CD14-positive monocyte (primary cell): ENCODE data around the gene EMD. TPM values are rescaled to one million over a fixed set of nuclear protein-coding genes. Genes with fewer than 3 reads are reported as not detected.

Source experiments
- DNase-seq, 3 donors: peaks; one replicate each; pipeline ENCODE4 v3.0.0-alpha.2; 2011 to 2022
- H2AFZ ChIP-seq: 2 replicates; pipeline ENCODE4 v1.6.0; 2012; ENCODE audit warnings: mild to moderate bottlenecking, low read depth, low read length, inconsistent platforms; ENCODE audit not compliant: insufficient read depth, poor library complexity, severe bottlenecking
- H3K27ac ChIP-seq, 2 donors: 1 replicate in 1 of 2; 2 replicates in 1 of 2; pipeline ENCODE4 v1.5.1; 2012 to 2013; ENCODE audit warnings: low read length in 2 of 2, control low read depth in 1 of 2, inconsistent platforms in 1 of 2, low read depth in 1 of 2, mild to moderate bottlenecking in 1 of 2
- H3K27me3 ChIP-seq, 2 donors: one replicate each; pipeline versions ENCODE4 v1.6.0 to v1.6.1; 2011 to 2013; ENCODE audit warnings: low read length in 2 of 2; ENCODE audit not compliant: control insufficient read depth in 2 of 2, insufficient read depth in 2 of 2
- H3K36me3 ChIP-seq, 2 donors: replicated peaks in 1 of 2; 1 replicate in 1 of 2; 2 replicates in 1 of 2; pipeline versions ENCODE4 v1.5.1 to v1.6.1; 2012 to 2013; ENCODE audit warnings: low read length in 2 of 2, control low read depth in 1 of 2, inconsistent platforms in 1 of 2, mild to moderate bottlenecking in 1 of 2; ENCODE audit not compliant: insufficient read depth in 2 of 2, control insufficient read depth in 1 of 2
- H3K4me1 ChIP-seq, 2 donors: 1 replicate in 1 of 2; 2 replicates in 1 of 2; pipeline versions ENCODE4 v1.5.1 to v1.6.1; 2012 to 2013; ENCODE audit warnings: low read length in 2 of 2, control low read depth in 1 of 2, inconsistent platforms in 1 of 2, mild to moderate bottlenecking in 1 of 2, moderate library complexity in 1 of 2; ENCODE audit not compliant: insufficient read depth in 2 of 2, control insufficient read depth in 1 of 2
- H3K4me2 ChIP-seq: replicated peaks from 2 replicates; pipeline ENCODE3; 2012; ENCODE audit warnings: low read length, moderate library complexity, mild to moderate bottlenecking; ENCODE audit not compliant: poor library complexity, severe bottlenecking; ENCODE audit errors: extremely low read depth
- H3K4me3 ChIP-seq, 3 experiments: fragments of 200-600 bp in 1 of 3; sonication (generic) in 1 of 3; replicated peaks in 1 of 3; 1 replicate in 2 of 3; 2 replicates in 1 of 3; pipeline ENCODE4 v1.5.1; 2011 to 2013; ENCODE audit warnings: low read length in 3 of 3, mild to moderate bottlenecking in 3 of 3, control low read depth in 2 of 3, low read depth in 2 of 3, inconsistent platforms in 1 of 3, moderate library complexity in 1 of 3
- H3K79me2 ChIP-seq: 2 replicates; pipeline ENCODE4 v1.6.0; 2012; ENCODE audit warnings: mild to moderate bottlenecking, control low read depth, inconsistent platforms, low read length, moderate library complexity; ENCODE audit not compliant: insufficient read depth
- H3K9ac ChIP-seq: 2 replicates; pipeline ENCODE4 v1.6.0; 2017; ENCODE audit warnings: low read length, mild to moderate bottlenecking; ENCODE audit not compliant: insufficient read depth, poor library complexity, severe bottlenecking
- H3K9me3 ChIP-seq, 2 donors: replicated peaks in 1 of 2; 1 replicate in 1 of 2; 2 replicates in 1 of 2; pipeline versions ENCODE4 v1.5.1 to v1.6.1; 2012 to 2013; ENCODE audit warnings: low read length in 2 of 2, control low read depth in 1 of 2; ENCODE audit not compliant: control insufficient read depth in 1 of 2, insufficient read depth in 1 of 2
- H4K20me1 ChIP-seq: 2 replicates; pipeline ENCODE4 v1.6.0; 2012; ENCODE audit warnings: mild to moderate bottlenecking, low read length, control low read depth, moderate library complexity; ENCODE audit not compliant: insufficient read depth
- H3K27ac Mint-ChIP-seq, 7 donors: one replicate each; pipeline ENCODE4 v1.8.0; 2020; ENCODE audit warnings: mild to moderate bottlenecking in 7 of 7, mixed read lengths in 7 of 7, moderate library complexity in 6 of 7, inconsistent platforms in 2 of 7
- H3K27me3 Mint-ChIP-seq, 3 donors: one replicate each; pipeline ENCODE4 v1.8.0; 2021 to 2022; ENCODE audit warnings: low read depth in 3 of 3, mild to moderate bottlenecking in 3 of 3, mixed read lengths in 3 of 3, moderate library complexity in 3 of 3, inconsistent platforms in 1 of 3
- H3K36me3 Mint-ChIP-seq, 2 donors: one replicate each; pipeline ENCODE4 v1.8.0; 2020; ENCODE audit warnings: mixed read lengths in 2 of 2, inconsistent platforms in 1 of 2, mild to moderate bottlenecking in 1 of 2
- H3K4me1 Mint-ChIP-seq: one replicate; pipeline ENCODE4 v1.8.0; 2020; ENCODE audit warnings: mild to moderate bottlenecking, mixed read lengths
- H3K4me3 Mint-ChIP-seq, 2 donors: one replicate each; pipeline ENCODE4 v1.8.0; 2020; ENCODE audit warnings: mild to moderate bottlenecking in 2 of 2, mixed read lengths in 2 of 2, moderate library complexity in 1 of 2
- H3K9me3 Mint-ChIP-seq, 7 donors: one replicate each; pipeline ENCODE4 v1.8.0; 2020 to 2022; ENCODE audit warnings: mixed read lengths in 7 of 7, mild to moderate bottlenecking in 6 of 7, moderate library complexity in 6 of 7, inconsistent platforms in 2 of 7
- CTCF ChIP-seq: fragments of 200-600 bp; IDR thresholded peaks from one replicate; pipeline ENCODE4 v1.8.0; 2022; ENCODE audit warnings: antibody characterized with exemption, mild to moderate bottlenecking
- WGBS: methylation state at CpG from one replicate; pipeline ENCODE4 v1.1.5; 2013; ENCODE audit warnings: missing lambda C conversion rate; ENCODE audit not compliant: insufficient coverage; 5-methylcytosine and 5-hydroxymethylcytosine counted together
- intact Hi-C, 2 donors: fragments of 100-400 bp; cut with micrococcal nuclease; formaldehyde crosslinking; loops; one replicate each; pipeline versions ENCODE4 v1.15.0 to v1.15.1; 2023
- polyA plus RNA-seq, 3 donors: library from polyadenylated mRNA; depleted of rRNA in 1 of 3; unstranded in 2 of 3; stranded (reverse) in 1 of 3; fragments of 300-500 nt in 2 of 3; fragments of >200 nt in 1 of 3; fragmentation: Illumina TruSeq in 2 of 3; gene quantifications; 1 replicate in 2 of 3; 2 replicates in 1 of 3; pipeline ENCODE4 v1.2.3, GENCODE V29; 2012 to 2021

Gene EMD
- polyA plus RNA-seq, 3 donors, result 14.0 to 126 (median 17.6) TPM

GRCh38 chrX:154408659-154409221 lies 29.6 kb downstream of the EMD start:
- H3K36me3 Mint-ChIP-seq, result peaks cover 9 to 18% of the 10 kb centered on the region in 2 donors
- H3K4me2 ChIP-seq, result peak overlapping the region; percentile 82
- H2AFZ ChIP-seq, result peak overlapping the region; percentile 44
- peaks cover 39 to 42% of the 10 kb centered on the region in 2 donors for H3K4me1 ChIP-seq
- H3K79me2 ChIP-seq, result peaks cover 48% of the 10 kb centered on the region
- peak overlapping the region; percentile 50 to 80 (median 73) for H3K4me3 ChIP-seq
- peaks cover 13 to 14% of the 10 kb centered on the region in 2 donors for H3K36me3 ChIP-seq
- DNase-seq, result peak in 1 of 3 donors; percentile 11
- intact Hi-C loops, result loop anchor here in 1 of 2 donors (5.0 kb wide), 1 partner anchor 109 kb away; the partner anchor contains the start of gene FAM3A
- H3K4me1 Mint-ChIP-seq, result peaks cover 21% of the 10 kb centered on the region
- peak overlapping the region; percentile 95 for H3K27ac ChIP-seq
- H3K9me3 Mint-ChIP-seq, result peaks cover 0 to 12% (median 2%) of the 10 kb centered on the region in 7 donors
- peak overlapping the region; percentile 78 for H3K9ac ChIP-seq
- TF ChIP-seq CTCF, result no peak
- H4K20me1 ChIP-seq, result peaks cover 16% of the 10 kb centered on the region
- H3K4me3 Mint-ChIP-seq, result peak overlapping the region; percentile 86 to 97
- WGBS, result no CpG with 5 or more reads among the region's 10 CpGs
- no peaks in the 10 kb centered on the region for H3K27me3 ChIP-seq
- peaks cover 0 to 8% (median 6%) of the 10 kb centered on the region in 3 donors for H3K27me3 Mint-ChIP-seq
- no peaks in the 10 kb centered on the region for H3K9me3 ChIP-seq
- H3K27ac Mint-ChIP-seq, result peak overlapping the region; percentile 91 to 98 (median 97)

GRCh38 chrX:154409222-154409871 lies 30.3 kb downstream of the EMD start, which contains the start of gene DNASE1L1:
DNASE1L1 (minus strand) TSS chrX:154409254; CDS start chrX:154405568, 3,686 bp downstream.
- Histone ChIP-seq H2AFZ (peak within 1 kb of the TSS; percentile 44), H3K4me1 (peaks cover 39 to 42% of the 10 kb centered on the region in 2 donors), H3K36me3 (peaks cover 13 to 14% of the 10 kb centered on the region in 2 donors), H3K27ac (peak within 1 kb of the TSS; percentile 95), H3K79me2 (peaks cover 48% of the 10 kb centered on the region), H3K9ac (peak within 1 kb of the TSS; percentile 78), H3K9me3 (no peaks in the 10 kb centered on the region), H4K20me1 (peaks cover 11% of the 10 kb centered on the region), H3K4me3 (peak within 1 kb of the TSS; percentile 50 to 80 (median 73)), H3K27me3 (no peaks in the 10 kb centered on the region), H3K4me2 (peak within 1 kb of the TSS; percentile 82)
- WGBS, result 2% methylated on average over 8 of the region's 26 CpGs
- peak; percentile 88 to 95 (median 94) for DNase-seq
- H3K36me3 Mint-ChIP-seq, result peaks cover 7 to 20% of the 10 kb centered on the region in 2 donors
- peaks cover 21% of the 10 kb centered on the region for H3K4me1 Mint-ChIP-seq
- H3K9me3 Mint-ChIP-seq, result peaks cover 0 to 14% (median 2%) of the 10 kb centered on the region in 7 donors
- intact Hi-C loops, result loop anchor here in 1 of 2 donors (5.0 kb wide), 1 partner anchor 108 kb away; the partner anchor contains the start of gene FAM3A
- H3K4me3 Mint-ChIP-seq, result peak within 1 kb of the TSS; percentile 86 to 97
- H3K27ac Mint-ChIP-seq, result peak within 1 kb of the TSS; percentile 91 to 98 (median 97)
- no peak for TF ChIP-seq CTCF
- H3K27me3 Mint-ChIP-seq, result peaks cover 0 to 6% (median 4%) of the 10 kb centered on the region in 3 donors
